Cardiac muscle cell (in vitro differentiated cells and primary cell): ENCODE results near the gene PIM3. TPM values are rescaled to one million over a fixed set of nuclear protein-coding genes. Genes with fewer than 3 reads are reported as not detected.

Source experiments
- DNase-seq, 2 donors: peaks; one replicate each; pipeline versions ENCODE4 v3.0.0 to v3.0.0-alpha.2; 2010 to 2017; ENCODE audit warnings: low read depth in 1 of 2, low spot score in 1 of 2
- H3K27ac ChIP-seq: fragments of 200-600 bp; sonication (generic); 2 replicates; pipeline ENCODE4 v1.5.1; 2016
- H3K27me3 ChIP-seq: fragments of 200-600 bp; sonication (generic); 2 replicates; pipeline ENCODE4 v1.6.0; 2016; ENCODE audit warnings: control low read depth
- H3K36me3 ChIP-seq: fragments of 200-600 bp; sonication (generic); 2 replicates; pipeline ENCODE4 v1.5.1; 2016; ENCODE audit warnings: control low read depth
- H3K4me1 ChIP-seq: fragments of 200-600 bp; sonication (generic); 2 replicates; pipeline ENCODE4 v1.8.1; 2017; ENCODE audit warnings: low read depth, mild to moderate bottlenecking, mixed run types
- H3K4me3 ChIP-seq: fragments of 200-600 bp; sonication (generic); 2 replicates; pipeline ENCODE4 v1.5.1; 2016; ENCODE audit warnings: mild to moderate bottlenecking
- H3K9me3 ChIP-seq: fragments of 200-600 bp; sonication (generic); 2 replicates; pipeline ENCODE4 v1.5.1; 2017; ENCODE audit warnings: low read depth, mild to moderate bottlenecking, control low read depth
- CTCF ChIP-seq: IDR thresholded peaks from 2 replicates; pipeline ENCODE4 v1.5.1; 2012; ENCODE audit warnings: low read depth, mild to moderate bottlenecking, low read length
- polyA plus RNA-seq: library from polyadenylated mRNA; unstranded; fragments of >200 nt; fragmentation: Nextera tagmentation; extraction: Ambion mirVana; gene quantifications from 2 replicates; pipeline ENCODE4 v1.2.1, GENCODE V29; 2016
- total RNA-seq: library from RNA; depleted of rRNA; stranded (reverse); fragments of >200 nt; gene quantifications from 2 replicates; pipeline ENCODE4 v1.2.3, GENCODE V29; 2016

Gene PIM3
- total and polyA plus RNA-seq, 2 experiments from 2014 or later = 46.1 to 62.2 TPM

GRCh38 chr22:49936973-49937757 lies 23.4 kb upstream of the PIM3 start:
- peak in 1 of 2 donors; percentile 90 for DNase-seq
- no peaks in the 10 kb centered on the region for H3K9me3 ChIP-seq
- H3K36me3 ChIP-seq = no peaks in the 10 kb centered on the region
- H3K4me1 ChIP-seq = peaks cover 35% of the 10 kb centered on the region
- H3K27me3 ChIP-seq = no peaks in the 10 kb centered on the region
- no peak for TF ChIP-seq CTCF
- H3K4me3 ChIP-seq = no peak overlapping the region
- peak overlapping the region; percentile 92 for H3K27ac ChIP-seq

GRCh38 chr22:49937758-49938564 lies 22.6 kb upstream of the PIM3 start:
- Histone ChIP-seq H3K27ac (peak overlapping the region; percentile 92), H3K4me1 (peaks cover 35% of the 10 kb centered on the region), H3K9me3 (no peaks in the 10 kb centered on the region), H3K27me3 (no peaks in the 10 kb centered on the region), H3K36me3 (no peaks in the 10 kb centered on the region), H3K4me3 (no peak overlapping the region)
- DNase-seq = peak in 1 of 2 donors; percentile 32
- TF ChIP-seq CTCF = no peak

GRCh38 chr22:49938565-49939136 lies 21.9 kb upstream of the PIM3 start:
- no peak for TF ChIP-seq CTCF
- no peaks in the 10 kb centered on the region for H3K27me3 ChIP-seq
- H3K27ac ChIP-seq = peak overlapping the region; percentile 92
- peaks cover 36% of the 10 kb centered on the region for H3K4me1 ChIP-seq
- H3K4me3 ChIP-seq = no peak overlapping the region
- H3K36me3 ChIP-seq = no peaks in the 10 kb centered on the region
- DNase-seq = no peak
- no peaks in the 10 kb centered on the region for H3K9me3 ChIP-seq

- no peak overlapping the region for H3K4me3 ChIP-seq
- DNase-seq = no peak
- no peak overlapping the region for H3K27ac ChIP-seq
- H3K4me1 ChIP-seq = peaks cover 26% of the 10 kb centered on the region
- H3K27me3 ChIP-seq = no peaks in the 10 kb centered on the region
- no peaks in the 10 kb centered on the region for H3K9me3 ChIP-seq
- H3K36me3 ChIP-seq = no peaks in the 10 kb centered on the region
- no peak for TF ChIP-seq CTCF
Observed at GRCh38 chr22:49941507-49942316, 18.9 kb upstream of the PIM3 start.
